ENCODE results near the gene HLA-DQB2.
"Not testable (repeated sequence)": the region's sequence is repeated elsewhere in the genome, so short reads cannot be mapped to it uniquely, and the experiment has no call there.

DNA sequence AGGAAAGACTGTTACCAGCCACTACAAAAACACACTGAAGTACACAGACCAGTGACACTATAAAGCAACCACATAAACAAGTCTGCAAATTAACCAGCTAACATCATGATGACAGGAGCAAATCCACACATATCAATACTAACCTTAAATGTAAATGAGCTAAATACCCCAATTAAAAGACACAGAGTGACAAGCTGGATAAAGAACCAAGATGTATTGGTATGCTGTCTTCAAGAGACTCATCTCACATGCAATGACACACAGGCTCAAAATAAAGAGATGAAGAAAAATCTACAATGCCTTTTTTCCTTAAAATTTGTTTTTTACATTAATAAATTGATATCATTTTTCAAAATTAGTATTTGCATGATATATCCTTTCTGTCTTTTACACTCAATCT is 19.6 kb upstream of the HLA-DQB2 start:
- not testable (repeated sequence) for TF ChIP-seq CTCF (conservative IDR thresholded peaks at IDR 0.05; ENCODE audit: low read length); EZH2phosphoT487 (IDR thresholded peaks at IDR 0.05; ENCODE audit: borderline replicate concordance, low read depth, low read length)
